HEK293 (cell line): Measurements from ENCODE around the gene NAP1L1.

ENCODE experiments used
- CTCF ChIA-PET: fragments of 350-600 bp; formaldehyde crosslinking; extraction: SDS; loops from one replicate; lab custom pipeline; 2021; ENCODE audit warnings: antibody characterized with exemption; lab: Yijun Ruan, JAX
- POLR2A ChIA-PET: fragments of 300-600 bp; formaldehyde crosslinking; extraction: SDS; loops from one replicate; lab custom pipeline; 2020; ENCODE audit warnings: antibody characterized with exemption, inconsistent platforms; lab: Yijun Ruan, JAX
- H3K27ac ChIP-seq: fragments of 200-500 bp; sonication (Bioruptor generic); 2 replicates; pipeline ENCODE4 v1.5.1; 2014; ENCODE audit warnings: low read depth, low read length, control low read depth, inconsistent platforms; ENCODE audit errors: extremely low read depth
- H3K36me3 ChIP-seq, 2 experiments: fragments of 200-500 bp in 1 of 2; sonication (Bioruptor generic) in 1 of 2; 1 replicate in 1 of 2; 2 replicates in 1 of 2; pipeline ENCODE4 v1.5.1; 2014 to 2017; ENCODE audit warnings: inconsistent platforms in 2 of 2, low read length in 2 of 2; ENCODE audit not compliant: control insufficient read depth in 2 of 2, insufficient read depth in 1 of 2
- H3K4me1 ChIP-seq: fragments of 200-500 bp; sonication (Bioruptor generic); 2 replicates; pipeline ENCODE4 v1.5.1; 2014; ENCODE audit warnings: mild to moderate bottlenecking, low read length, inconsistent platforms; ENCODE audit not compliant: control insufficient read depth, insufficient read depth
- H3K4me3 ChIP-seq: 2 replicates; pipeline ENCODE4 v1.5.1; 2011; ENCODE audit warnings: low read depth, mild to moderate bottlenecking, control low read depth, low read length, moderate library complexity
- H3K9me3 ChIP-seq: fragments of 200-500 bp; sonication (Bioruptor generic); 2 replicates; pipeline ENCODE4 v1.5.1; 2014; ENCODE audit warnings: low read depth, low read length, inconsistent platforms; ENCODE audit not compliant: control insufficient read depth, insufficient read depth
- BCL11A ChIP-seq: fragments of 450-650 bp; formaldehyde crosslinking; IDR thresholded peaks from 2 replicates; pipeline ENCODE4 v1.5.1; 2016; ENCODE audit warnings: low read depth, missing biosample characterization, missing genetic modification characterization
- HOXD13 ChIP-seq: sonication (generic); formaldehyde crosslinking; IDR thresholded peaks from 2 replicates; pipeline ENCODE4 v1.8.0; 2022; ENCODE audit warnings: missing genetic modification reagents, borderline replicate concordance
- TRIM28 ChIP-seq: IDR thresholded peaks from 2 replicates; pipeline ENCODE4 v1.6.1; 2011; ENCODE audit warnings: low read length, control low read depth, borderline replicate concordance
- ZBTB1 ChIP-seq: fragments of 450-650 bp; formaldehyde crosslinking; IDR thresholded peaks from 2 replicates; pipeline ENCODE4 v1.5.1; 2016; ENCODE audit warnings: missing biosample characterization, missing genetic modification characterization
- ZFHX2 ChIP-seq: fragments of 450-650 bp; formaldehyde crosslinking; conservative IDR thresholded peaks from 2 replicates; pipeline ENCODE4 v1.5.1; 2016; ENCODE audit warnings: missing biosample characterization, missing genetic modification characterization
- ZNF155 ChIP-seq: fragments of 450-650 bp; formaldehyde crosslinking; IDR thresholded peaks from 2 replicates; pipeline ENCODE4 v1.5.1; 2016; ENCODE audit warnings: missing biosample characterization, missing genetic modification characterization
- ZNF174 ChIP-seq: fragments of 450-650 bp; formaldehyde crosslinking; IDR thresholded peaks from 2 replicates; pipeline ENCODE4 v1.5.0; 2017; ENCODE audit warnings: missing biosample characterization, mild to moderate bottlenecking, missing genetic modification characterization
- ZNF23 ChIP-seq: fragments of 450-650 bp; formaldehyde crosslinking; IDR thresholded peaks from 2 replicates; pipeline ENCODE4 v1.5.1; 2016; ENCODE audit warnings: missing biosample characterization, missing genetic modification characterization, borderline replicate concordance
- ZNF621 ChIP-seq: fragments of 450-650 bp; formaldehyde crosslinking; IDR thresholded peaks from 2 replicates; pipeline ENCODE4 v1.5.1; 2017; ENCODE audit warnings: missing biosample characterization, missing genetic modification characterization
- ZNF658 ChIP-seq: fragments of 450-650 bp; formaldehyde crosslinking; IDR thresholded peaks from 2 replicates; pipeline ENCODE4; 2016; ENCODE audit warnings: missing biosample characterization, missing genetic modification characterization
- ZNF777 ChIP-seq: fragments of 450-650 bp; formaldehyde crosslinking; IDR thresholded peaks from 2 replicates; pipeline ENCODE4 v1.5.1; 2017; ENCODE audit warnings: missing biosample characterization, missing genetic modification characterization, borderline replicate concordance
- ZNF785 ChIP-seq: fragments of 450-650 bp; formaldehyde crosslinking; IDR thresholded peaks from 2 replicates; pipeline ENCODE4 v1.5.1; 2016; ENCODE audit warnings: missing biosample characterization, missing genetic modification characterization
- ZNF792 ChIP-seq: fragments of 450-650 bp; formaldehyde crosslinking; IDR thresholded peaks from 2 replicates; pipeline ENCODE4 v1.5.1; 2016; ENCODE audit warnings: missing biosample characterization, missing genetic modification characterization
- ZNF843 ChIP-seq: fragments of 450-650 bp; formaldehyde crosslinking; IDR thresholded peaks from 2 replicates; pipeline ENCODE4 v1.5.1; 2016; ENCODE audit warnings: missing biosample characterization, missing genetic modification characterization
- ZSCAN16 ChIP-seq: fragments of 450-650 bp; formaldehyde crosslinking; IDR thresholded peaks from 2 replicates; pipeline ENCODE4 v1.5.1; 2016; ENCODE audit warnings: missing biosample characterization, missing genetic modification characterization
- TF ChIP-seq, protein P1 (sequence below): fragments of 450-650 bp; formaldehyde crosslinking; IDR thresholded peaks from 2 replicates; pipeline ENCODE4 v1.5.1; 2016; ENCODE audit warnings: missing biosample characterization, missing genetic modification characterization, low read depth
- TF ChIP-seq, protein P2 (sequence below): fragments of 450-650 bp; IDR thresholded peaks from 2 replicates; pipeline ENCODE4 v1.5.1; 2018; ENCODE audit warnings: missing biosample characterization, missing genetic modification characterization
- TF ChIP-seq, protein P3 (sequence below): fragments of 450-650 bp; formaldehyde crosslinking; IDR thresholded peaks from 2 replicates; pipeline ENCODE4 v1.5.1; 2016; ENCODE audit warnings: missing biosample characterization, missing genetic modification characterization, borderline replicate concordance

NAP1L1 gene

DNA sequence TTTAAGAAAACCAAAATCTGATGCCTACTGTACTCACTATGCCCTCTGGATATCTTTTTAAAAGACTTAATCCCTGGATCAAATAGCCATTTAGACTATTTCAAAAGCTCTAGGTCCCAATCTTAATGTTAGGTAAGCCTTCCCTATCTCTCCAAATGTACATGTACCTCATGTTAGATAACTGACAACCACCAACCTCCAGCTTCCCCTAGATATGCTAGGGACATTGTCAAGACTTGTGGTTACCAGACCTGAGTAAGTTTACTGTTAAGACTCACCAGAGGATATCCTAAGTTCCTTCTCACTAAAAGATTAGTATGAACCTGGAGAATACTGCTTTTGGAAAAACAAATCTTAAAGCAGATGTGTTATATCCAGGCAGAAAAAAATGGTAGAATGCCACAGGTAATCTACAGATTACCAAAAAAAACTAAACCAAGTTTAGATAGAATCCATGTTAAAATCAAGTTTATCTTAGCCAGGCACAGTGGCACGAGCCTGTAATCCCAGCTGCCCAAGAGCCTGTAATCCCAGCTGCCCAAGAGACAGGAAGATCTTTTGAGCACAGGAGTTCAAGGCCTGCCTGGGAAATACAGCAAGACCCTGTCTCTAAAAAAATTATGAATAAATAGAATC is 9.7 kb downstream of the NAP1L1 start (continued):
- TF ChIP-seq, protein P1, sequence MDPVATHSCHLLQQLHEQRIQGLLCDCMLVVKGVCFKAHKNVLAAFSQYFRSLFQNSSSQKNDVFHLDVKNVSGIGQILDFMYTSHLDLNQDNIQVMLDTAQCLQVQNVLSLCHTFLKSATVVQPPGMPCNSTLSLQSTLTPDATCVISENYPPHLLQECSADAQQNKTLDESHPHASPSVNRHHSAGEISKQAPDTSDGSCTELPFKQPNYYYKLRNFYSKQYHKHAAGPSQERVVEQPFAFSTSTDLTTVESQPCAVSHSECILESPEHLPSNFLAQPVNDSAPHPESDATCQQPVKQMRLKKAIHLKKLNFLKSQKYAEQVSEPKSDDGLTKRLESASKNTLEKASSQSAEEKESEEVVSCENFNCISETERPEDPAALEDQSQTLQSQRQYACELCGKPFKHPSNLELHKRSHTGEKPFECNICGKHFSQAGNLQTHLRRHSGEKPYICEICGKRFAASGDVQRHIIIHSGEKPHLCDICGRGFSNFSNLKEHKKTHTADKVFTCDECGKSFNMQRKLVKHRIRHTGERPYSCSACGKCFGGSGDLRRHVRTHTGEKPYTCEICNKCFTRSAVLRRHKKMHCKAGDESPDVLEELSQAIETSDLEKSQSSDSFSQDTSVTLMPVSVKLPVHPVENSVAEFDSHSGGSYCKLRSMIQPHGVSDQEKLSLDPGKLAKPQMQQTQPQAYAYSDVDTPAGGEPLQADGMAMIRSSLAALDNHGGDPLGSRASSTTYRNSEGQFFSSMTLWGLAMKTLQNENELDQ (tag by site-specific recombination), result no peak
- TF ChIP-seq TRIM28 (no peak), ZNF843 (tag by site-specific recombination) (no peak)

DNA sequence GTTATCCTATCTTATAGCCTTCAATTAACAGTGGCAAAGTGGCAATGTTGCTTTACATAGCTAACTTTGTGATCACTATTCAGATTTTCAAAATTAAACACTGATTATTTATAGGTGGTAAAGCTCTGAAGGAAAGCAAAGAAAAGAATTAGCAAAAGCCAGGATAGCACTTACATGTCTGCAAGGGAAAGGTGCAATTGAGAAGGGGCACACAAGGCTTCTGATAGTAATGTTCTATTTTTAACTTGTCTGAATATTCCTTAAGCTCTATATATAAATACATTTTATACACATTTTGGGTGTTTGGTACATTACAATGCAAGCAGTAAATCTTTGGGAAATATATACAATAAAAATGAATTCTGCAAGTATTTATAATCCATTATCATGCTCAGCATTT is 10.9 kb downstream of the NAP1L1 start:
- no peak overlapping the region for H3K4me3 ChIP-seq
- TF ChIP-seq ZFHX2 (tag by site-specific recombination) (no peak), ZNF621 (tag by site-specific recombination) (no peak), ZSCAN16 (no peak), ZBTB1 (tag by site-specific recombination) (no peak), BCL11A (tag by site-specific recombination) (no peak), ZNF792 (no peak), ZNF155 (tag by site-specific recombination) (no peak), ZNF174 (tag by site-specific recombination) (no peak), ZNF785 (tag by site-specific recombination) (no peak), HOXD13 (CRISPR knock-in tag) (no peak), ZNF777 (no peak), ZNF23 (tag by site-specific recombination) (no peak), ZNF658 (tag by site-specific recombination) (no peak)
- TF ChIP-seq, protein P2, sequence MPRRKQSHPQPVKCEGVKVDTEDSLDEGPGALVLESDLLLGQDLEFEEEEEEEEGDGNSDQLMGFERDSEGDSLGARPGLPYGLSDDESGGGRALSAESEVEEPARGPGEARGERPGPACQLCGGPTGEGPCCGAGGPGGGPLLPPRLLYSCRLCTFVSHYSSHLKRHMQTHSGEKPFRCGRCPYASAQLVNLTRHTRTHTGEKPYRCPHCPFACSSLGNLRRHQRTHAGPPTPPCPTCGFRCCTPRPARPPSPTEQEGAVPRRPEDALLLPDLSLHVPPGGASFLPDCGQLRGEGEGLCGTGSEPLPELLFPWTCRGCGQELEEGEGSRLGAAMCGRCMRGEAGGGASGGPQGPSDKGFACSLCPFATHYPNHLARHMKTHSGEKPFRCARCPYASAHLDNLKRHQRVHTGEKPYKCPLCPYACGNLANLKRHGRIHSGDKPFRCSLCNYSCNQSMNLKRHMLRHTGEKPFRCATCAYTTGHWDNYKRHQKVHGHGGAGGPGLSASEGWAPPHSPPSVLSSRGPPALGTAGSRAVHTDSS (tag by site-specific recombination), result no peak
- TF ChIP-seq, protein P3, sequence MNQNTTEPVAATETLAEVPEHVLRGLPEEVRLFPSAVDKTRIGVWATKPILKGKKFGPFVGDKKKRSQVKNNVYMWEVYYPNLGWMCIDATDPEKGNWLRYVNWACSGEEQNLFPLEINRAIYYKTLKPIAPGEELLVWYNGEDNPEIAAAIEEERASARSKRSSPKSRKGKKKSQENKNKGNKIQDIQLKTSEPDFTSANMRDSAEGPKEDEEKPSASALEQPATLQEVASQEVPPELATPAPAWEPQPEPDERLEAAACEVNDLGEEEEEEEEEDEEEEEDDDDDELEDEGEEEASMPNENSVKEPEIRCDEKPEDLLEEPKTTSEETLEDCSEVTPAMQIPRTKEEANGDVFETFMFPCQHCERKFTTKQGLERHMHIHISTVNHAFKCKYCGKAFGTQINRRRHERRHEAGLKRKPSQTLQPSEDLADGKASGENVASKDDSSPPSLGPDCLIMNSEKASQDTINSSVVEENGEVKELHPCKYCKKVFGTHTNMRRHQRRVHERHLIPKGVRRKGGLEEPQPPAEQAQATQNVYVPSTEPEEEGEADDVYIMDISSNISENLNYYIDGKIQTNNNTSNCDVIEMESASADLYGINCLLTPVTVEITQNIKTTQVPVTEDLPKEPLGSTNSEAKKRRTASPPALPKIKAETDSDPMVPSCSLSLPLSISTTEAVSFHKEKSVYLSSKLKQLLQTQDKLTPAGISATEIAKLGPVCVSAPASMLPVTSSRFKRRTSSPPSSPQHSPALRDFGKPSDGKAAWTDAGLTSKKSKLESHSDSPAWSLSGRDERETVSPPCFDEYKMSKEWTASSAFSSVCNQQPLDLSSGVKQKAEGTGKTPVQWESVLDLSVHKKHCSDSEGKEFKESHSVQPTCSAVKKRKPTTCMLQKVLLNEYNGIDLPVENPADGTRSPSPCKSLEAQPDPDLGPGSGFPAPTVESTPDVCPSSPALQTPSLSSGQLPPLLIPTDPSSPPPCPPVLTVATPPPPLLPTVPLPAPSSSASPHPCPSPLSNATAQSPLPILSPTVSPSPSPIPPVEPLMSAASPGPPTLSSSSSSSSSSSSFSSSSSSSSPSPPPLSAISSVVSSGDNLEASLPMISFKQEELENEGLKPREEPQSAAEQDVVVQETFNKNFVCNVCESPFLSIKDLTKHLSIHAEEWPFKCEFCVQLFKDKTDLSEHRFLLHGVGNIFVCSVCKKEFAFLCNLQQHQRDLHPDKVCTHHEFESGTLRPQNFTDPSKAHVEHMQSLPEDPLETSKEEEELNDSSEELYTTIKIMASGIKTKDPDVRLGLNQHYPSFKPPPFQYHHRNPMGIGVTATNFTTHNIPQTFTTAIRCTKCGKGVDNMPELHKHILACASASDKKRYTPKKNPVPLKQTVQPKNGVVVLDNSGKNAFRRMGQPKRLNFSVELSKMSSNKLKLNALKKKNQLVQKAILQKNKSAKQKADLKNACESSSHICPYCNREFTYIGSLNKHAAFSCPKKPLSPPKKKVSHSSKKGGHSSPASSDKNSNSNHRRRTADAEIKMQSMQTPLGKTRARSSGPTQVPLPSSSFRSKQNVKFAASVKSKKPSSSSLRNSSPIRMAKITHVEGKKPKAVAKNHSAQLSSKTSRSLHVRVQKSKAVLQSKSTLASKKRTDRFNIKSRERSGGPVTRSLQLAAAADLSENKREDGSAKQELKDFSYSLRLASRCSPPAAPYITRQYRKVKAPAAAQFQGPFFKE (tag by site-specific recombination), result no peak
- TF ChIP-seq, all 188 proteins: peak for 0
- H3K4me1 ChIP-seq, result no peaks in the 10 kb centered on the region
- POLR2A ChIA-PET, result no interaction called here
- H3K9me3 ChIP-seq, result no peaks in the 10 kb centered on the region
- no peak overlapping the region for H3K27ac ChIP-seq
- CTCF ChIA-PET, result no interaction called here
- peaks cover 6 to 49% of the 10 kb centered on the region in 2 experiments for H3K36me3 ChIP-seq
